GM19467 (cell line): Measurements from ENCODE around the gene DCLK2.

Experiments used
- ATAC-seq: cut with Tn5 transposase; IDR thresholded peaks from one replicate; pipeline ENCODE4 v1.9.1; 2021; ENCODE audit warnings: mild to moderate bottlenecking, moderate library complexity; ENCODE audit not compliant: unreplicated experiment

Gene DCLK2

GRCh38 chr4:150068300-150068960 is 9.8 kb upstream of the DCLK2 start:
- ATAC-seq = no peak

- no peak for ATAC-seq
These were observed 8.9 kb upstream of the DCLK2 start for GRCh38 chr4:150069353-150069752.

- no peak for ATAC-seq
These were observed 7.6 kb upstream of the DCLK2 start for GRCh38 chr4:150070464-150071170.

GRCh38 chr4:150072471-150072870 is 5.8 kb upstream of the DCLK2 start:
- ATAC-seq = no peak

DNA sequence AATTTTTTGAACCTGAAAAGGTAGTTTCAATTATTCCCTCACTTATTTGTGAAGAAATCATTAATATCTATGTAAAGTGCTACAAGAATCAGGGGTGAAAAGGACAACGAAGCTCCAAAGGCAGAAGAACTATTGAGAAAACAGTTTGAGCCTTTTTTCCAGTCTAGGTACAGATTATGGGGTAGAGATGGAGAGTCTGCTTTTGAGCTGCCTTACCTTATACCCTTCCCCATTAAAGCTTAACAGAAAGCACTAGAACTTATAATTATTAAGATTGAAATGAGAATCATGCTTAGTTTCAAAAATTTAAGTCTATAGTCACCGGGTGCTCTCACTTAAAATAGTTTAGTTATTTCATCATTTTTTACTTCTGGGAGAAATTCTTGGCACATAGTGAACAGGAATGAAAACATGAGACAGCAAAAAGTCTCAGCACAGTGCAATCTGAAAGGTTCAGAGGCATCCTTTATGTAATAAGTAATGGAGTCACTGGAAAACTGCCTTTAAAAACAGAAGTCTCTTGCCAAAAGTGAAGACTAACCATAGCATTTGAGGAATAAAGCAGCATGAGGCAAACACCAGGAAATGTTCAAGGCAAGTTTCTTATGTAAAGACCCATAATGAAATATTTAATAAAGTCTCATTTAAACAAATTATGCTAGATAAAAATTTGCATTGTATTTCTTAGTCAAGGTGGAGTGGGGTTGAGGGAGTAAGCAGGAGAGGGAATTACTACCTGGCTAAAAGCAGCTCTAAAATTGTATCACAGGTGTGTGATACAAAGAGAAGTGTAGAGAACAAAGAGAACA is 5.1 kb upstream of the DCLK2 start:
- ATAC-seq = no peak

- ATAC-seq = no peak
These were observed 4.2 kb upstream of the DCLK2 start for GRCh38 chr4:150074064-150074463.

GRCh38 chr4:150078579-150079080 is 385 bp downstream of the DCLK2 start:
- ATAC-seq = no peak

DNA sequence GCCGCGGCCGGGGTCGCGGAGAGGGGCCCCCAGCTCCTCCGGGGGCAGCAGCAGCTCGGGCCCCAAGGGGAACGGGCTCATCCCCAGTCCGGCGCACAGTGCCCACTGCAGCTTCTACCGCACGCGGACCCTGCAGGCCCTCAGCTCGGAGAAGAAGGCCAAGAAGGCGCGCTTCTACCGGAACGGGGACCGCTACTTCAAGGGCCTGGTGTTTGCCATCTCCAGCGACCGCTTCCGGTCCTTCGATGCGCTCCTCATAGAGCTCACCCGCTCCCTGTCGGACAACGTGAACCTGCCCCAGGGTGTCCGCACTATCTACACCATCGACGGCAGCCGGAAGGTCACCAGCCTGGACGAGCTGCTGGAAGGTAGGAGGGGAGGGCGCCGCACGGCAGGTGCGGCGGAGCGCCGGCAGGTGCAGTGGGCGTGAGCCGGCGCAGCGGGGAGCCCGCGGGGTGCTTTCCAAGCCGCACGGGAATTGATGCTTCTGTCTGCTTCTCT is 886 bp downstream of the DCLK2 start:
- no peak for ATAC-seq

- no peak for ATAC-seq
These were observed 2.1 kb downstream of the DCLK2 start for GRCh38 chr4:150080337-150080736.

DNA sequence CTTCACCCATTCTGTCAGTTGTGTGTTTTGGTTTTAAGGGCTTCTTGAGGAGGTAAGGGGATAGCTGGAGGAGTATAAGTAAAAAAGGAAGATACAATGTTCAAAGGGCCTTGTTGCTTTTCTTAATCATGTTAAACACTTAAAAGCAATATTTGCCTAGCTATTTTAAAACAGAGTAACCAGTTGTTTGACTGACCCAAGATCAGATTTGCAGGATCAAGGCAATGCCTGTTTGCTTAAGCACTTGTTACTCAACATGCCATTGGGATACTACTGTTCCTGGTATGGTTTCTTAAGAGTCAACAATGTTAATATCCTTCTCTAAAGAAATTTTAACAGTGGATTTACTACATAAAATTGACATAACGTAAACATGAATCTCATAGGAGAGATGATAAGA is 2.6 kb downstream of the DCLK2 start:
- ATAC-seq = no peak

DNA sequence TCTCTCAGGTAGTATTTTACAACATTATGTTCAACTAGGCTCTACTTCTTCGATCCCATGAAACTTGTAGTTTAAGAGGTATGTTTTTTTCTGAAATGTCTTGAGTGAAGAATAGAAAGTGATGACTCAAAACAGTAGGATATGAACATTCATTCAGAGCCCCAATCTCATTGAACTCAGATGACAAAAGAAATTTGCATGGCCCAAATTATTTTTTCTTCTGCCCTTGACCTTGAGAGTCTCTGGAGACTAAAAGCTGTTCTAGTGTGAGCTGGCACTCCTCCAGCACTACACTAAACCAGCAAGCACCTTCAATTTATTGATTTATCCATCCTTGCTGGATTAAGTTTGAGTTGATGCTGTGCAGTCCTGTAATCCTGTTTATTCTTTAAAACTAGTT is 4.0 kb downstream of the DCLK2 start:
- ATAC-seq = peak; percentile 55

DNA sequence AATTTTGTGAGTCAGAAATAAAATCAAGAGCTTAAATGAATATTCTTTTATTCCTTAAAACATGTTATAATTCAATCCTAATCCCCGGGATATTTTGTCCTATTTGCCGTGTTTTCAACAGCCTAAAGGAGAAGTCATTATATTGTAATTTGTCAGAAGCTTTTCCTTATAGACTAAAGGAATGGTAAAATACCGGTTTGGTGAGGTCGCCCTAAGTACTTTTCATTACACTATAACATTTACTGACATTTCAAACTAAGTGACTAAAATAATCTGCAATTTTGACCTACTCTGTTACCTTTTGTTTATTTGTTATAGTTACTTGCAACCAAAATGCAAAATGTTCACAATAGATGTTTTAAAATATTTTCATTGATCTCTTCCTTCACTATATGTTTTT is 8.8 kb downstream of the DCLK2 start:
- ATAC-seq = no peak

GRCh38 chr4:150089732-150090131 is 11.5 kb downstream of the DCLK2 start:
- ATAC-seq = no peak

- no peak for ATAC-seq
These were observed 12.6 kb downstream of the DCLK2 start for GRCh38 chr4:150090836-150091235.

DNA sequence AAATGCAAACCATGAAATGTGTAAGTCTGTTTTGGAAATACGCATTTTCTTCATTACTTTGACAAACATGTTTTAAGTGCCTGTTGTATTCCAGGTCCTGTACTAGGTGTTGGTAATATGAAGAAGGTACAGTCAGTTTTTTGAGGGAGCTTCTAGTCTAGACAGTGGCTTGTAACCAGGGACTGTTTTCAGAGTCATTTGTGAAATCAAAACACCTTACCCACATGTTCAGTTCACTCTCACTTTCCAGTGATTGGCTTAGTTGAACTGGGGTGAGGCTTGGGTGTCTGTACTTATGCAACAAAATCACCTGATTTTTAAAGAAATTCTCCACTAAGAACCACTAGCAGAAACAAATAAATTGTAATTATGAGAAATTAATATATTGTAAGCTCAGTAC is 16.4 kb downstream of the DCLK2 start:
- ATAC-seq = no peak

GRCh38 chr4:150096625-150097024 is 18.4 kb downstream of the DCLK2 start:
- ATAC-seq = no peak

- no peak for ATAC-seq
These were observed 20.0 kb downstream of the DCLK2 start for GRCh38 chr4:150098214-150098613.

- no peak for ATAC-seq
These were observed 26.3 kb downstream of the DCLK2 start for GRCh38 chr4:150104404-150105027.

DNA sequence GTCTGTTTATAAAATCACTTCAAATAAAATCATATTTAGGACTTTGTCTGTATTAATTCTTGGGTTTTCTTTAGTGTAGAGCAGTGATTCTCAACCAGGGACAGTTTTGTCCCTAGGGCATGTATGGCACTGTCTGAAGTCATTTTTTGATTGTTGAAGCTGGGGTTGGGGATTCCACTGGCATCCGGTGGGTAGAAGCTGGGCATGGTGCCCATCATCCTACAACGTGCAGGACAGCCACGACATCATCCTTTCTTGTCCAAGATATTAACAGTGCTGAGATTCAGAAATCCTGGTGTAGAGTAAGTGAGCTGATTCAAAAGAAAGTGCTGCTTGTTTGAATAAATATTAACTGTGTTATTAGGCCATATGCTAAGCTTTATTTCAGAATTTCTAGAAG is 28.6 kb downstream of the DCLK2 start:
- no peak for ATAC-seq

- no peak for ATAC-seq
These were observed 30.4 kb downstream of the DCLK2 start for GRCh38 chr4:150108691-150109090.

DNA sequence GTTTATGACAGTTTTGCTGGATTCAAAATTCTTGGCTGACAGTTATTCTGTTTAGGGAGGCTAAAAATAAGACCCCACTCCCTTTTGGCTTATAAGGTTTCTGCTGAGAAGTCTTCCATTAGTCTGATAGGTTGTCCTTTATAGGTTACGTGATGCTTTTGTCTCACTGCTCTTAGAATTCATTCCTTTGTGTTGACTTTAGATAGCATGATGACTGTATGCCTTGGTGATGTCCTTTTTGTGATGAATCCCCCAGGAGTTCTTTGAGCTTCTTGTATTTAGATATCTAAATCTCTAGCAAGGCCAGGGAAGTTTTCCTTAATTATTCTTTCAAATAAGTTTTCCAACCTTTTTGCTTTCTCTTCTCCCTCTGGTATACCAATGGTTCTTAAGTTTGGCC is 36.4 kb downstream of the DCLK2 start:
- no peak for ATAC-seq
